B cell (primary cell): ENCODE measurements around the gene AHRR. TPM values are rescaled to one million over a fixed set of nuclear protein-coding genes. Genes with fewer than 3 reads are reported as not detected.

ENCODE experiments used
- ATAC-seq: fragments of 200-7000 bp; cut with Tn5 transposase; one replicate; pipeline ENCODE4 v1.10.0; 2021; ENCODE audit warnings: low read depth, mild to moderate bottlenecking, moderate number of reproducible peaks, moderate library complexity
- CTCF ChIA-PET: fragments of 350-600 bp; sonication (Branson Sonifier 250); formaldehyde crosslinking; loops from one replicate; lab custom pipeline; 2021; ENCODE audit warnings: antibody characterized with exemption, inconsistent platforms; lab: Charles Lee
- POLR2A ChIA-PET: fragments of 350-600 bp; sonication (Branson Sonifier 250); formaldehyde crosslinking; loops from one replicate; lab custom pipeline; 2021; ENCODE audit warnings: antibody characterized with exemption; lab: Charles Lee
- DNase-seq: peaks from one replicate; pipeline ENCODE4 v3.0.0; 2013
- H2AFZ ChIP-seq: 2 replicates; pipeline ENCODE4 v1.6.1; 2012; ENCODE audit warnings: mild to moderate bottlenecking, low read depth, low read length; ENCODE audit not compliant: insufficient read depth, poor library complexity, severe bottlenecking
- H3K27ac ChIP-seq, 2 donors: 1 replicate in 1 of 2; 2 replicates in 1 of 2; pipeline ENCODE4 v1.5.1; 2012 to 2013; ENCODE audit warnings: low read length in 2 of 2, mild to moderate bottlenecking in 2 of 2, moderate library complexity in 1 of 2
- H3K27me3 ChIP-seq, 4 experiments: fragments of 200-600 bp in 1 of 4; sonication (generic) in 1 of 4; replicated peaks in 1 of 4; 1 replicate in 2 of 4; 2 replicates in 2 of 4; pipeline versions ENCODE4 v1.6.1 to v1.7.0; 2013 to 2016; ENCODE audit warnings: low read length in 3 of 4, mild to moderate bottlenecking in 2 of 4, mixed read lengths in 1 of 4, moderate library complexity in 1 of 4; ENCODE audit not compliant: insufficient read depth in 4 of 4, control insufficient read depth in 3 of 4; ENCODE audit errors: control extremely low read depth in 1 of 4
- H3K36me3 ChIP-seq, 2 experiments: replicated peaks in 1 of 2; 1 replicate in 1 of 2; 2 replicates in 1 of 2; pipeline versions ENCODE4 v1.6.1 to v1.7.1; 2013; ENCODE audit warnings: low read length in 1 of 2; ENCODE audit not compliant: insufficient read depth in 2 of 2, control insufficient read depth in 1 of 2; ENCODE audit errors: control extremely low read depth in 1 of 2, extremely low read depth in 1 of 2
- H3K4me1 ChIP-seq, 2 donors: fragments of 200-600 bp in 1 of 2; sonication (generic) in 1 of 2; 1 replicate in 1 of 2; 2 replicates in 1 of 2; pipeline versions ENCODE4 v1.5.1 to v1.6.1; 2013 to 2017; ENCODE audit warnings: low read length in 2 of 2; ENCODE audit not compliant: control insufficient read depth in 2 of 2, insufficient read depth in 2 of 2
- H3K4me2 ChIP-seq: replicated peaks from 2 replicates; pipeline ENCODE3; 2012; ENCODE audit warnings: mild to moderate bottlenecking, low read depth, low read length; ENCODE audit not compliant: poor library complexity, severe bottlenecking
- H3K4me3 ChIP-seq, 5 experiments: fragments of 200-600 bp in 1 of 5; sonication (generic) in 1 of 5; 1 replicate in 3 of 5; 2 replicates in 2 of 5; pipeline versions ENCODE4 v1.5.1 to v1.7.0; 2011 to 2016; ENCODE audit warnings: low read length in 4 of 5, mild to moderate bottlenecking in 4 of 5, low read depth in 2 of 5, control low read depth in 1 of 5, moderate library complexity in 1 of 5; ENCODE audit not compliant: insufficient read depth in 1 of 5; ENCODE audit errors: control extremely low read depth in 1 of 5, extremely low read depth in 1 of 5
- H3K79me2 ChIP-seq: fragments of 200-600 bp; sonication (generic); one replicate; pipeline ENCODE4 v1.6.0; 2016; ENCODE audit warnings: low read length; ENCODE audit not compliant: control insufficient read depth, insufficient read depth
- H3K9ac ChIP-seq: fragments of 200-600 bp; sonication (generic); 2 replicates; pipeline ENCODE4 v1.6.1; 2017; ENCODE audit warnings: mild to moderate bottlenecking, low read length, moderate library complexity
- H3K9me3 ChIP-seq, 3 donors: one replicate each; pipeline versions ENCODE4 v1.6.1 to v1.7.1; 2013; ENCODE audit warnings: low read length in 2 of 3; ENCODE audit not compliant: control insufficient read depth in 2 of 3, insufficient read depth in 1 of 3; ENCODE audit errors: control extremely low read depth in 1 of 3
- H4K20me1 ChIP-seq: 2 replicates; pipeline ENCODE4 v1.6.0; 2012; ENCODE audit warnings: mild to moderate bottlenecking, low read length; ENCODE audit not compliant: insufficient read depth, control insufficient read depth, poor library complexity, severe bottlenecking
- H3K27ac Mint-ChIP-seq: one replicate; pipeline ENCODE4 v1.8.0; 2021; ENCODE audit warnings: mixed read lengths
- H3K27me3 Mint-ChIP-seq: one replicate; pipeline ENCODE4 v1.8.0; 2021; ENCODE audit warnings: mixed read lengths
- H3K4me1 Mint-ChIP-seq: one replicate; pipeline ENCODE4 v1.8.0; 2021; ENCODE audit warnings: mixed read lengths
- H3K4me3 Mint-ChIP-seq: one replicate; pipeline ENCODE4 v1.8.0; 2021; ENCODE audit warnings: mixed read lengths
- H3K9me3 Mint-ChIP-seq: one replicate; pipeline ENCODE4 v1.8.0; 2022; ENCODE audit warnings: mixed read lengths; ENCODE audit not compliant: insufficient read depth
- CTCF ChIP-seq: fragments of 200-600 bp; IDR thresholded peaks from one replicate; pipeline ENCODE4 v1.8.0; 2022; ENCODE audit warnings: antibody characterized with exemption, mild to moderate bottlenecking
- EZH2 ChIP-seq: IDR thresholded peaks from 2 replicates; pipeline ENCODE4 v1.6.1; 2012; ENCODE audit warnings: borderline replicate concordance, low read depth, mild to moderate bottlenecking, moderate library complexity, low read length; ENCODE audit not compliant: insufficient read depth, poor library complexity, severe bottlenecking
- WGBS: methylation state at CpG from one replicate; pipeline ENCODE4 v1.1.5; 2013; ENCODE audit warnings: missing lambda C conversion rate; ENCODE audit not compliant: insufficient coverage; 5-methylcytosine and 5-hydroxymethylcytosine counted together
- intact Hi-C: fragments of 100-400 bp; cut with micrococcal nuclease; formaldehyde crosslinking; loops from one replicate; pipeline ENCODE4 v1.10.0; 2022
- polyA plus RNA-seq: library from polyadenylated mRNA; depleted of rRNA; stranded (reverse); fragments of >200 nt; gene quantifications from 2 replicates; pipeline ENCODE4 v1.2.3, GENCODE V29; 2012
- total RNA-seq, 2 donors: library from RNA; stranded (reverse); fragments of 120-200 nt in 1 of 2; gene quantifications; 1 replicate in 1 of 2; 2 replicates in 1 of 2; pipeline versions ENCODE4 v1.2.3 to v1.2.4, GENCODE V29; 2013 to 2022

Gene AHRR
- total and polyA plus RNA-seq, 2 donors (not counting 1 experiment from before 2014, with no cell fraction given), result 0.13 to 1.7 TPM

- Mint-ChIP-seq H3K27me3 (no peaks in the 10 kb centered on the region), H3K4me1 (peaks cover 3% of the 10 kb centered on the region), H3K9me3 (no peaks in the 10 kb centered on the region), H3K27ac (no peak overlapping the region), H3K4me3 (no peak overlapping the region)
- Histone ChIP-seq H3K9ac (no peak overlapping the region), H3K79me2 (peaks cover 64% of the 10 kb centered on the region), H3K27ac (no peak overlapping the region), H3K9me3 (peaks cover 0 to 11% (median 4%) of the 10 kb centered on the region in 3 donors), H2AFZ (no peak overlapping the region), H3K4me1 (no peaks in the 10 kb centered on the region), H3K4me3 (no peak overlapping the region), H3K36me3 (peaks cover 7 to 76% of the 10 kb centered on the region in 2 experiments), H3K4me2 (no peak overlapping the region), H4K20me1 (peaks cover 54% of the 10 kb centered on the region), H3K27me3 (no peaks in the 10 kb centered on the region)
- ATAC-seq (no peak), DNase-seq (no peak)
- CTCF ChIA-PET, result interaction anchor here (1.7 kb wide), 1 partner anchor 12 kb away, joined by 8 read pairs; no protein-coding TSS in a partner anchor
- no peak for TF ChIP-seq CTCF
- TF ChIP-seq EZH2, result no peak
- WGBS, result 98% methylated on average over 18 of the region's 19 CpGs
- POLR2A ChIA-PET, result no interaction called here
- intact Hi-C loops, result no loop called here
Measured at GRCh38 chr5:457195-457961, 135.9 kb downstream of the AHRR start.
